AG04449 (cell line): Measurements from ENCODE around the gene DAB1.

ENCODE experiments used
- CTCF ChIA-PET: fragments of 350-600 bp; formaldehyde crosslinking; extraction: SDS; loops from one replicate; lab custom pipeline; 2021; ENCODE audit warnings: antibody characterized with exemption; lab: Yijun Ruan, JAX
- POLR2A ChIA-PET: fragments of 400-600, 350-600 bp; formaldehyde crosslinking; extraction: SDS; loops from one replicate; lab custom pipeline; 2020; ENCODE audit warnings: antibody characterized with exemption, inconsistent platforms; lab: Yijun Ruan, JAX
- DNase-seq: peaks from one replicate; pipeline ENCODE4 v3.0.0-alpha.2; 2010; ENCODE audit warnings: low read depth, low spot score
- H3K4me3 ChIP-seq: 2 replicates; pipeline ENCODE4 v1.5.1; 2011; ENCODE audit warnings: low read depth, mild to moderate bottlenecking, control low read depth, low read length
- CTCF ChIP-seq: IDR thresholded peaks from one replicate; pipeline ENCODE4 v1.5.1; 2011; ENCODE audit warnings: mild to moderate bottlenecking, moderate library complexity, low read length, control low read depth, inconsistent platforms; ENCODE audit not compliant: insufficient read depth; ENCODE audit errors: missing control alignments

DAB1 gene

GRCh38 chr1:57048856-57049255 lies 375.0 kb downstream of the DAB1 start:
- no peak overlapping the region for H3K4me3 ChIP-seq
- ChIA-PET POLR2A (no interaction called here), CTCF (no interaction called here)
- no peak for TF ChIP-seq CTCF
- DNase-seq = no peak

GRCh38 chr1:57046462-57046861 lies 377.4 kb downstream of the DAB1 start:
- no peak for DNase-seq
- POLR2A ChIA-PET = no interaction called here
- CTCF ChIA-PET = no interaction called here
- no peak for TF ChIP-seq CTCF
- no peak overlapping the region for H3K4me3 ChIP-seq

GRCh38 chr1:57041901-57042300 lies 382.0 kb downstream of the DAB1 start:
- ChIA-PET CTCF (no interaction called here), POLR2A (no interaction called here)
- TF ChIP-seq CTCF = no peak
- no peak for DNase-seq
- no peak overlapping the region for H3K4me3 ChIP-seq

GRCh38 chr1:57040811-57041210 lies 383.0 kb downstream of the DAB1 start:
- DNase-seq = no peak
- CTCF ChIA-PET = interaction anchor here (0.8 kb wide), 1 partner anchor 11 kb away, joined by 3 read pairs; no protein-coding TSS in a partner anchor
- no peak overlapping the region for H3K4me3 ChIP-seq
- POLR2A ChIA-PET = no interaction called here
- TF ChIP-seq CTCF = no peak

- CTCF ChIA-PET = no interaction called here
- no peak overlapping the region for H3K4me3 ChIP-seq
- POLR2A ChIA-PET = no interaction called here
- no peak for TF ChIP-seq CTCF
- DNase-seq = no peak
Measured at GRCh38 chr1:57036641-57037579, 386.9 kb downstream of the DAB1 start.

GRCh38 chr1:57034713-57035112 lies 389.1 kb downstream of the DAB1 start:
- TF ChIP-seq CTCF = no peak
- no peak overlapping the region for H3K4me3 ChIP-seq
- DNase-seq = no peak
- CTCF ChIA-PET = no interaction called here
- POLR2A ChIA-PET = no interaction called here
